A549 (cell line): ENCODE measurements around the gene METTL25B. TPM values are rescaled to one million over a fixed set of nuclear protein-coding genes. Genes with fewer than 3 reads are reported as not detected.

Experiments
- ATAC-seq, 2 experiments: fragments of 200-7000 bp in 1 of 2; fragments of >200 bp in 1 of 2; cut with Nextera tagmentation in 1 of 2; cut with Tn5 transposase in 1 of 2; 3 replicates each; pipeline versions ENCODE4 v1.8.0 to v1.9.1; 2018 to 2020; ENCODE audit warnings: mild to moderate bottlenecking in 1 of 2, moderate library complexity in 1 of 2
- CTCF ChIA-PET: fragments of 300-600 bp; sonication (Branson Sonifier 250); formaldehyde crosslinking; extraction: SDS; loops from one replicate; lab custom pipeline; 2021; ENCODE audit warnings: antibody characterized with exemption, inconsistent platforms; lab: Yijun Ruan, JAX
- POLR2A ChIA-PET: fragments of 350-600 bp; formaldehyde crosslinking; extraction: SDS; loops from one replicate; lab custom pipeline; 2021; ENCODE audit warnings: antibody characterized with exemption, inconsistent platforms; lab: Yijun Ruan, JAX
- DNase-seq, 2 experiments: peaks; one replicate each; pipeline versions ENCODE4 v3.0.0 to v3.0.0-alpha.2; 2011 to 2016; ENCODE audit warnings: low read depth in 1 of 2, low spot score in 1 of 2
- FAIRE-seq: peaks from 2 replicates; lab custom pipeline; 2011; peaks lifted over from hg19 to GRCh38; lab: Jason Lieb, UNC
- H3K27ac ChIP-seq, 2 experiments: fragments of >200 bp; sonication (Bioruptor Twin); formaldehyde crosslinking; 3 replicates each; pipeline ENCODE4 v1.5.1; 2016 to 2017
- H3K4me1 ChIP-seq: fragments of >200 bp; sonication (Bioruptor Twin); formaldehyde crosslinking; 3 replicates; pipeline ENCODE4 v1.6.1; 2016
- H3K4me2 ChIP-seq: fragments of >200 bp; sonication (Bioruptor Twin); formaldehyde crosslinking; 3 replicates; pipeline ENCODE4 v1.6.1; 2016
- H3K4me3 ChIP-seq: fragments of >200 bp; sonication (Bioruptor Twin); formaldehyde crosslinking; 3 replicates; pipeline ENCODE4 v1.5.1; 2016
- H3K9me3 ChIP-seq: fragments of >200 bp; sonication (Bioruptor Twin); formaldehyde crosslinking; 3 replicates; pipeline ENCODE4 v1.6.1; 2016
- BCL3 ChIP-seq: fragments of >200 bp; sonication (Bioruptor Twin); formaldehyde crosslinking; IDR thresholded peaks from 3 replicates; pipeline ENCODE4 v1.6.1; 2016
- CBX2 ChIP-seq: fragments of 200-600 bp; sonication (generic); IDR thresholded peaks from 2 replicates; pipeline ENCODE4 v1.6.1; 2016; ENCODE audit warnings: low read depth, mild to moderate bottlenecking, borderline replicate concordance
- CHD2 ChIP-seq: fragments of 150-350 bp; IDR thresholded peaks from 2 replicates; pipeline ENCODE4 v1.6.1; 2014; ENCODE audit warnings: low read length; ENCODE audit not compliant: partially characterized antibody
- EHMT2 ChIP-seq: fragments of 200-600 bp; sonication (generic); IDR thresholded peaks from 2 replicates; pipeline ENCODE4 v1.6.1; 2016; ENCODE audit warnings: antibody characterized with exemption, low read depth, mild to moderate bottlenecking, moderate library complexity
- ELK1 ChIP-seq: fragments of 150-350 bp; IDR thresholded peaks from 2 replicates; pipeline ENCODE4 v1.6.1; 2014; ENCODE audit warnings: low read depth, mild to moderate bottlenecking, low read length
- ESRRA ChIP-seq: fragments of 150-350 bp; IDR thresholded peaks from 2 replicates; pipeline ENCODE4 v1.6.1; 2014; ENCODE audit warnings: mild to moderate bottlenecking, low read length, borderline replicate concordance
- FOSB ChIP-seq: fragments of 250-450 bp; sonication (Bioruptor Pico); IDR thresholded peaks from 2 replicates; pipeline ENCODE4 v1.5.0; 2020; ENCODE audit warnings: mild to moderate bottlenecking, moderate library complexity
- FOXS1 ChIP-seq: fragments of 250-450 bp; sonication (Bioruptor Pico); IDR thresholded peaks from 2 replicates; pipeline ENCODE4 v1.5.0; 2020; ENCODE audit warnings: mild to moderate bottlenecking, moderate library complexity
- HDAC2 ChIP-seq: fragments of 200-600 bp; sonication (generic); IDR thresholded peaks from 2 replicates; pipeline ENCODE4 v1.6.1; 2016
- HOXB13 ChIP-seq: fragments of 250-450 bp; sonication (Bioruptor Pico); IDR thresholded peaks from 2 replicates; pipeline ENCODE4 v1.5.0; 2020; ENCODE audit warnings: low read depth, mild to moderate bottlenecking, moderate library complexity
- JUNB ChIP-seq: fragments of >200 bp; sonication (Bioruptor Twin); formaldehyde crosslinking; IDR thresholded peaks from 2 replicates; pipeline ENCODE4 v1.6.1; 2016
- KDM1A ChIP-seq: fragments of 200-600 bp; sonication (generic); IDR thresholded peaks from 2 replicates; pipeline ENCODE4 v1.6.1; 2016; ENCODE audit warnings: low read depth, mild to moderate bottlenecking
- KDM5A ChIP-seq: fragments of 200-600 bp; sonication (generic); IDR thresholded peaks from 2 replicates; pipeline ENCODE4 v1.6.1; 2016; ENCODE audit warnings: antibody characterized with exemption, mild to moderate bottlenecking
- MYC ChIP-seq: IDR thresholded peaks from 2 replicates; pipeline ENCODE4 v1.6.1; 2012; ENCODE audit warnings: mild to moderate bottlenecking, inconsistent platforms, low read length, improper control_type of control experiment, borderline replicate concordance
- NFE2L2 ChIP-seq: fragments of 150-350 bp; conservative IDR thresholded peaks from 2 replicates; pipeline ENCODE4 v1.6.1; 2014; ENCODE audit warnings: low read length
- NR3C1 ChIP-seq: fragments of >200 bp; sonication (Bioruptor Twin); formaldehyde crosslinking; IDR thresholded peaks from 3 replicates; pipeline ENCODE4 v1.6.1; 2017
- PHF8 ChIP-seq: fragments of 200-600 bp; sonication (generic); IDR thresholded peaks from 2 replicates; pipeline ENCODE4 v1.6.1; 2016; ENCODE audit warnings: low read depth, mild to moderate bottlenecking, antibody characterized with exemption, moderate library complexity, borderline replicate concordance
- POLR2A ChIP-seq: IDR thresholded peaks from 2 replicates; pipeline ENCODE4 v1.6.1; 2012; ENCODE audit warnings: mild to moderate bottlenecking, low read length
- RCOR1 ChIP-seq: fragments of 150-350 bp; IDR thresholded peaks from 2 replicates; pipeline ENCODE4 v1.6.1; 2014; ENCODE audit warnings: antibody characterized with exemption, low read length, low read depth
- REST ChIP-seq: fragments of 200-600 bp; sonication (generic); IDR thresholded peaks from 2 replicates; pipeline ENCODE4 v1.6.1; 2016; ENCODE audit warnings: antibody characterized with exemption, mild to moderate bottlenecking, moderate library complexity
- RFX5 ChIP-seq: fragments of 450-650 bp; IDR thresholded peaks from 2 replicates; pipeline ENCODE4 v1.7.1; 2014; ENCODE audit warnings: antibody characterized with exemption, mild to moderate bottlenecking, moderate library complexity
- RNF2 ChIP-seq: fragments of 200-600 bp; sonication (generic); IDR thresholded peaks from 2 replicates; pipeline ENCODE4 v1.6.1; 2016; ENCODE audit warnings: low read depth, mild to moderate bottlenecking, antibody characterized with exemption, moderate library complexity, borderline replicate concordance
- SMC3 ChIP-seq: fragments of >200 bp; sonication (Bioruptor Twin); formaldehyde crosslinking; IDR thresholded peaks from 3 replicates; pipeline ENCODE4 v1.6.1; 2018; ENCODE audit warnings: inconsistent platforms
- TFCP2L1 ChIP-seq: fragments of 250-450 bp; sonication (Bioruptor Pico); IDR thresholded peaks from 2 replicates; pipeline ENCODE4 v1.5.0; 2021; ENCODE audit warnings: mild to moderate bottlenecking
- USF2 ChIP-seq: fragments of 450-650 bp; IDR thresholded peaks from 2 replicates; pipeline ENCODE4 v1.6.1; 2014; ENCODE audit warnings: antibody characterized with exemption
- ZFP36 ChIP-seq: fragments of 450-650 bp; IDR thresholded peaks from 2 replicates; pipeline ENCODE4 v1.6.1; 2014; ENCODE audit warnings: borderline replicate concordance; ENCODE audit not compliant: partially characterized antibody
- WGBS: methylation state at CpG from one replicate; pipeline ENCODE4 v1.1.6; 2017; ENCODE audit errors: missing lambda C conversion rate; 5-methylcytosine and 5-hydroxymethylcytosine counted together
- polyA plus RNA-seq, 4 experiments: library from polyadenylated mRNA; depleted of rRNA in 3 of 4; stranded (reverse); fragments of >200 nt; fragmentation: RNase III in 1 of 4; extraction: RNeasy Plus Mini Kit Qiagen cat#74134 plus additional on column Dnase treatment in 1 of 4; gene quantifications; 2 replicates in 3 of 4; 3 replicates in 1 of 4; pipeline ENCODE4 v1.2.3, GENCODE V29; 2011 to 2017

METTL25B gene
- polyA plus RNA-seq, 2 of the 4 experiments (the other 2 are of a cell fraction), result 16.7 to 18.5 TPM

GRCh38 chr1:156776942-156777341, 48.7 kb downstream of the METTL25B start:
- 78% methylated on average over 4 of the region's 4 CpGs for WGBS
- no peak overlapping the region for H3K4me2 ChIP-seq
- H3K4me1 ChIP-seq, result peaks cover 11% of the 10 kb centered on the region; the same call in 2 of the 3 replicates
- FAIRE-seq (no peak), DNase-seq (no peak), ATAC-seq (no peak)
- H3K27ac ChIP-seq, result no peak overlapping the region
- CTCF ChIA-PET, result interaction anchor here (0.9 to 1.5 kb wide), 5 partner anchors 20 to 100 kb away, joined by 3 to 8 read pairs (median 3); no protein-coding TSS in a partner anchor
- TF ChIP-seq HOXB13 (CRISPR knock-in tag) (no peak), FOSB (CRISPR knock-in tag) (no peak), PHF8 (no peak), ZFP36 (no peak)
- no peak overlapping the region for H3K4me3 ChIP-seq
- POLR2A ChIA-PET, result interaction anchor here (0.7 to 1.1 kb wide), 2 partner anchors 10 to 37 kb away, joined by 3 read pairs; no protein-coding TSS in a partner anchor
- no peaks in the 10 kb centered on the region for H3K9me3 ChIP-seq

- Histone ChIP-seq H3K4me2 (no peak overlapping the region), H3K9me3 (no peaks in the 10 kb centered on the region), H3K4me3 (no peak overlapping the region), H3K4me1 (peaks cover 11% of the 10 kb centered on the region; the same call in 2 of the 3 replicates), H3K27ac (no peak overlapping the region)
- CTCF ChIA-PET, result interaction anchor here (0.9 to 1.5 kb wide), 3 partner anchors 51 to 99 kb away, joined by 3 read pairs; no protein-coding TSS in a partner anchor
- WGBS, result 65% methylated on average over 1 of the region's 1 CpG
- no peak for FAIRE-seq
- DNase-seq, result no peak
- POLR2A ChIA-PET, result no interaction called here
- no peak for ATAC-seq
- TF ChIP-seq FOXS1 (CRISPR knock-in tag) (no peak), KDM1A (no peak), RCOR1 (no peak), CBX2 (no peak), JUNB (no peak), POLR2A (no peak), RNF2 (no peak), EHMT2 (no peak), CHD2 (no peak), MYC (no peak), FOSB (CRISPR knock-in tag) (no peak)
Measured at GRCh38 chr1:156777573-156777972, 49.3 kb downstream of the METTL25B start.

GRCh38 chr1:156781585-156782186, 53.4 kb downstream of the METTL25B start:
- Histone ChIP-seq H3K4me2 (no peak overlapping the region), H3K9me3 (no peaks in the 10 kb centered on the region), H3K4me3 (no peak overlapping the region), H3K4me1 (peaks cover 8% of the 10 kb centered on the region; the same call in 2 of the 3 replicates), H3K27ac (no peak overlapping the region)
- FAIRE-seq (no peak), DNase-seq (peak in 1 of 2 experiments; percentile 14), ATAC-seq (no peak)
- ChIA-PET POLR2A (interaction anchor here (0.6 to 1.1 kb wide), 2 partner anchors 53 to 67 kb away, joined by 4 to 7 read pairs; partner anchors contain the start of genes ISG20L2 and METTL25B), CTCF (interaction anchor here (1.0 to 8.7 kb wide), 11 partner anchors 10 to 147 kb away, joined by 3 to 62 read pairs (median 6); partner anchors contain the start of genes CRABP2, ISG20L2, METTL25B and NTRK1)
- TF ChIP-seq TFCP2L1 (CRISPR knock-in tag), result no peak
- no peak for TF ChIP-seq ESRRA
- TF ChIP-seq BCL3, result no peak
- no peak for TF ChIP-seq NFE2L2
- no peak for TF ChIP-seq NR3C1
- no peak for TF ChIP-seq KDM5A
- no peak for TF ChIP-seq USF2
- no peak for TF ChIP-seq RFX5
- no peak for TF ChIP-seq JUNB
- TF ChIP-seq HDAC2, result no peak
- TF ChIP-seq RCOR1, result no peak
- no peak for TF ChIP-seq SMC3
- TF ChIP-seq POLR2A, result no peak
- no peak for TF ChIP-seq ELK1
- TF ChIP-seq REST, result no peak
- no peak for TF ChIP-seq FOXS1 (CRISPR knock-in tag)
